Measurements from ENCODE around the gene JHY.

DNA sequence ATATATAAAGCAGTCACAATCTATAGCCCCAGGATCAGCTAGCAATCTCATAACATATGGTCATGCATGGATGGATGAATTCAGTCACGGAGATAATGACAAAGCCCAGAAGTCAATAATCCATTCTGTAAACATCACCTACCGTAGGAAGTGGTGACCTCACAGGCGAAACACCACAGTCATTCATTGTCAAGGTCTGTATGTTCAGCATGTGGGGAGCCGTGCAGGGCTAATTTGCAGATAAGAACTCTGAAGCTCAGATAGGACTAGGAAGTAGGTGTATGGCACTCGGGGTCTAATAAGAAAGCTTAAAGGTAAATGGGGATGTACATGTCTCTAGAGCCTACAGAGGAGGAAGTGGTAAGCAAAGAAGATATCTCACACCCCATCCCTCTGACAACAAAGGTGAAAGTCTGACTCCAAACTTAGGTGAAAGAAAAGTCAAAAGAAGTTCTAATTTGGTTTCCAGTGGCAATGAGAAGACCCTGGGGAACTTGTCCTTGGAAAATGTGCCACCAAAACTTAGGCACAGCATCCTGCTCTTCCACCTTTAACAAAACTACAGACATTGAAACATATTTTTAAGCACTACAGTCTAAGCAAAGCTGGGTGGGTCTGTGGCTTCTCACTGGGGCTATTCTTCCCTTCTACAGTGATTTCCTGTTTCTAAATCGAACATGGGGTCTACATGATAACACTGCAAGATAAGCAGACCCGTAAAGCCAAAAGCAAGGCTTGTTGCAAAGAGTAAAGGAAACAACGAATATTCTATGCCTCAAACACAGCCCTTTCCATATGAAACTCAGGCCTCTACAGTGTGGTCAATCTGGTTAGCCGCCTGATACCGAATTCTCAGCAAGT is 39.0 kb upstream of the JHY start:
- no peak for TF ChIP-seq POLR2A (IDR thresholded peaks at IDR 0.05)
- TF ChIP-seq, protein P1, sequence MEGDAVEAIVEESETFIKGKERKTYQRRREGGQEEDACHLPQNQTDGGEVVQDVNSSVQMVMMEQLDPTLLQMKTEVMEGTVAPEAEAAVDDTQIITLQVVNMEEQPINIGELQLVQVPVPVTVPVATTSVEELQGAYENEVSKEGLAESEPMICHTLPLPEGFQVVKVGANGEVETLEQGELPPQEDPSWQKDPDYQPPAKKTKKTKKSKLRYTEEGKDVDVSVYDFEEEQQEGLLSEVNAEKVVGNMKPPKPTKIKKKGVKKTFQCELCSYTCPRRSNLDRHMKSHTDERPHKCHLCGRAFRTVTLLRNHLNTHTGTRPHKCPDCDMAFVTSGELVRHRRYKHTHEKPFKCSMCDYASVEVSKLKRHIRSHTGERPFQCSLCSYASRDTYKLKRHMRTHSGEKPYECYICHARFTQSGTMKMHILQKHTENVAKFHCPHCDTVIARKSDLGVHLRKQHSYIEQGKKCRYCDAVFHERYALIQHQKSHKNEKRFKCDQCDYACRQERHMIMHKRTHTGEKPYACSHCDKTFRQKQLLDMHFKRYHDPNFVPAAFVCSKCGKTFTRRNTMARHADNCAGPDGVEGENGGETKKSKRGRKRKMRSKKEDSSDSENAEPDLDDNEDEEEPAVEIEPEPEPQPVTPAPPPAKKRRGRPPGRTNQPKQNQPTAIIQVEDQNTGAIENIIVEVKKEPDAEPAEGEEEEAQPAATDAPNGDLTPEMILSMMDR (IDR thresholded peaks at IDR 0.05), result no peak

Data from adrenal gland (tissue), 5 donors.